Measurements from ENCODE around the gene ST6GALNAC3. TPM values are rescaled to one million over a fixed set of nuclear protein-coding genes. Genes with fewer than 3 reads are reported as not detected.

Gene ST6GALNAC3
- total RNA-seq, 1 experiment from 2014 or later: 2.2 TPM

GRCh38 chr1:76542359-76542758 lies 467.8 kb downstream of the ST6GALNAC3 start:
- ChIA-PET POLR2A (no interaction called here), CTCF (interaction anchor here (0.6 kb wide), 1 partner anchor 72 kb away, joined by 3 read pairs; no protein-coding TSS in a partner anchor), RAD21 (ENCODE audit: low non-redundant PET in 1 of 2, low total read pairs in 2 of 2, uncharacterized antibody in 2 of 2, unreplicated experiment in 2 of 2) (no interaction called here)
- Histone ChIP-seq H4K20me1 (ENCODE audit: insufficient read depth) (no peaks in the 10 kb centered on the region), H3K9ac (ENCODE audit: low read length) (no peak overlapping the region), H3K9me3 (ENCODE audit: control insufficient read depth in 1 of 2, insufficient read depth in 1 of 2, low read depth in 1 of 2, low read length in 2 of 2) (no peaks in the 10 kb centered on the region), H3K4me1 (ENCODE audit: control insufficient read depth in 1 of 2, insufficient read depth in 2 of 2, low read length in 2 of 2) (no peaks in the 10 kb centered on the region), H3K36me3 (ENCODE audit: control insufficient read depth in 1 of 2, insufficient read depth in 2 of 2, low read length in 2 of 2) (no peaks in the 10 kb centered on the region), H3K79me2 (ENCODE audit: insufficient read depth, low read length) (no peaks in the 10 kb centered on the region), H3K4me3 (replicated peaks in 1 of 2; ENCODE audit: low read depth in 1 of 2, low read length in 2 of 2) (no peak overlapping the region), H3K4me2 (ENCODE audit: low read length) (no peak overlapping the region), H3K9me2 (ENCODE audit: insufficient read depth) (no peaks in the 10 kb centered on the region), H3K27me3 (ENCODE audit: insufficient read depth, low read length) (no peaks in the 10 kb centered on the region), H3K27ac (ENCODE audit: low read depth, low read length) (no peak overlapping the region), H2AFZ (ENCODE audit: low read depth, low read length, poor library complexity, severe bottlenecking) (no peak overlapping the region)
- DNase-seq (ENCODE audit: low read depth, low spot score) (no peak), ATAC-seq (no peak)
- TF ChIP-seq, protein P1, sequence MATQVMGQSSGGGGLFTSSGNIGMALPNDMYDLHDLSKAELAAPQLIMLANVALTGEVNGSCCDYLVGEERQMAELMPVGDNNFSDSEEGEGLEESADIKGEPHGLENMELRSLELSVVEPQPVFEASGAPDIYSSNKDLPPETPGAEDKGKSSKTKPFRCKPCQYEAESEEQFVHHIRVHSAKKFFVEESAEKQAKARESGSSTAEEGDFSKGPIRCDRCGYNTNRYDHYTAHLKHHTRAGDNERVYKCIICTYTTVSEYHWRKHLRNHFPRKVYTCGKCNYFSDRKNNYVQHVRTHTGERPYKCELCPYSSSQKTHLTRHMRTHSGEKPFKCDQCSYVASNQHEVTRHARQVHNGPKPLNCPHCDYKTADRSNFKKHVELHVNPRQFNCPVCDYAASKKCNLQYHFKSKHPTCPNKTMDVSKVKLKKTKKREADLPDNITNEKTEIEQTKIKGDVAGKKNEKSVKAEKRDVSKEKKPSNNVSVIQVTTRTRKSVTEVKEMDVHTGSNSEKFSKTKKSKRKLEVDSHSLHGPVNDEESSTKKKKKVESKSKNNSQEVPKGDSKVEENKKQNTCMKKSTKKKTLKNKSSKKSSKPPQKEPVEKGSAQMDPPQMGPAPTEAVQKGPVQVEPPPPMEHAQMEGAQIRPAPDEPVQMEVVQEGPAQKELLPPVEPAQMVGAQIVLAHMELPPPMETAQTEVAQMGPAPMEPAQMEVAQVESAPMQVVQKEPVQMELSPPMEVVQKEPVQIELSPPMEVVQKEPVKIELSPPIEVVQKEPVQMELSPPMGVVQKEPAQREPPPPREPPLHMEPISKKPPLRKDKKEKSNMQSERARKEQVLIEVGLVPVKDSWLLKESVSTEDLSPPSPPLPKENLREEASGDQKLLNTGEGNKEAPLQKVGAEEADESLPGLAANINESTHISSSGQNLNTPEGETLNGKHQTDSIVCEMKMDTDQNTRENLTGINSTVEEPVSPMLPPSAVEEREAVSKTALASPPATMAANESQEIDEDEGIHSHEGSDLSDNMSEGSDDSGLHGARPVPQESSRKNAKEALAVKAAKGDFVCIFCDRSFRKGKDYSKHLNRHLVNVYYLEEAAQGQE (IDR thresholded peaks at IDR 0.05; ENCODE audit: low read depth): no peak
- TF ChIP-seq SIN3A (IDR thresholded peaks at IDR 0.05; ENCODE audit: low read depth) (no peak), JUND (IDR thresholded peaks at IDR 0.05) (no peak), YY1 (IDR thresholded peaks at IDR 0.05; ENCODE audit: extremely low read depth, insufficient replicate concordance, low read depth, low read length) (no peak)
- intact Hi-C loops (cut with micrococcal nuclease): no loop called here
- BruUV-seq (replicated peaks): no TSS peak

DNA sequence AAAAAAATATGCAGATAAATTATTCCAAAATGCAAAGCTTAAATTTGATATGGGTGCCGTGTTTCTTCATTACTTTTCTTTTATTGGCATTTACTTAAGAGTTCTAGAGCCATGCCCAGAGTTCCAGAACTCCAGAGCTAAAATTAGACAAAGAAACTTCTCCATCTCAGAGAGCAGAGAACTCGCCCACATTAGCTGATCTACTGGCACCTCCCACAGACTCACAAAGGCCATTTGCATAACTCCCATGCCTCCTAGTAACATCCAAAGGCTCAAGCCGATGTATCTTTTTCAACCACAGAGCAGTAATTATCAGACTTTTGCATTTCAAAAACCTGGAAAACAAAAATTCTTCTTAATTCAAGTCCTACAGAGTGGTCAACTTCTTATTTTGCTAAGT lies 468.9 kb downstream of the ST6GALNAC3 start:
- no peak overlapping the region for H3K4me2 ChIP-seq (ENCODE audit: low read length)
- BruUV-seq (replicated peaks): no TSS peak
- POLR2A ChIA-PET: no interaction called here
- H3K4me3 ChIP-seq (replicated peaks in 1 of 2; ENCODE audit: low read depth in 1 of 2, low read length in 2 of 2): no peak overlapping the region
- no peaks in the 10 kb centered on the region for H3K9me3 ChIP-seq (ENCODE audit: control insufficient read depth in 1 of 2, insufficient read depth in 1 of 2, low read depth in 1 of 2, low read length in 2 of 2)
- no peak for TF ChIP-seq TCF7L2 (IDR thresholded peaks at IDR 0.05; ENCODE audit: borderline replicate concordance, extremely low read depth, insufficient read depth, insufficient read length)
- no peak for TF ChIP-seq POLR2AphosphoS5 (IDR thresholded peaks at IDR 0.05; ENCODE audit: low read depth, low read length)
- TF ChIP-seq JUND (IDR thresholded peaks at IDR 0.05): no peak
- no peak for TF ChIP-seq RAD21 (IDR thresholded peaks at IDR 0.05; ENCODE audit: low read depth)
- TF ChIP-seq, protein P2, sequence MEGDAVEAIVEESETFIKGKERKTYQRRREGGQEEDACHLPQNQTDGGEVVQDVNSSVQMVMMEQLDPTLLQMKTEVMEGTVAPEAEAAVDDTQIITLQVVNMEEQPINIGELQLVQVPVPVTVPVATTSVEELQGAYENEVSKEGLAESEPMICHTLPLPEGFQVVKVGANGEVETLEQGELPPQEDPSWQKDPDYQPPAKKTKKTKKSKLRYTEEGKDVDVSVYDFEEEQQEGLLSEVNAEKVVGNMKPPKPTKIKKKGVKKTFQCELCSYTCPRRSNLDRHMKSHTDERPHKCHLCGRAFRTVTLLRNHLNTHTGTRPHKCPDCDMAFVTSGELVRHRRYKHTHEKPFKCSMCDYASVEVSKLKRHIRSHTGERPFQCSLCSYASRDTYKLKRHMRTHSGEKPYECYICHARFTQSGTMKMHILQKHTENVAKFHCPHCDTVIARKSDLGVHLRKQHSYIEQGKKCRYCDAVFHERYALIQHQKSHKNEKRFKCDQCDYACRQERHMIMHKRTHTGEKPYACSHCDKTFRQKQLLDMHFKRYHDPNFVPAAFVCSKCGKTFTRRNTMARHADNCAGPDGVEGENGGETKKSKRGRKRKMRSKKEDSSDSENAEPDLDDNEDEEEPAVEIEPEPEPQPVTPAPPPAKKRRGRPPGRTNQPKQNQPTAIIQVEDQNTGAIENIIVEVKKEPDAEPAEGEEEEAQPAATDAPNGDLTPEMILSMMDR (IDR thresholded peaks at IDR 0.05 in 2 of 3, conservative IDR thresholded peaks at IDR 0.05 in 1 of 3; ENCODE audit: borderline replicate concordance in 1 of 3, insufficient read depth in 1 of 3, low read depth in 2 of 3, low read length in 2 of 3): no peak
- no peak for TF ChIP-seq POLR2A (IDR thresholded peaks at IDR 0.05; ENCODE audit: borderline replicate concordance, extremely low read depth, insufficient read depth, insufficient read length)
- no peak for TF ChIP-seq CEBPB (IDR thresholded peaks at IDR 0.05; ENCODE audit: low read depth)
- no peak for TF ChIP-seq ELF1 (IDR thresholded peaks at IDR 0.05; ENCODE audit: borderline replicate concordance, low read depth)
- TF ChIP-seq MAX (IDR thresholded peaks at IDR 0.05): no peak
- TF ChIP-seq SRF (IDR thresholded peaks at IDR 0.05; ENCODE audit: low read depth): no peak
- no peaks in the 10 kb centered on the region for H3K36me3 ChIP-seq (ENCODE audit: control insufficient read depth in 1 of 2, insufficient read depth in 2 of 2, low read length in 2 of 2)
- CTCF ChIA-PET: no interaction called here
- intact Hi-C loops (cut with micrococcal nuclease): no loop called here
- RAD21 ChIA-PET (ENCODE audit: low non-redundant PET in 1 of 2, low total read pairs in 2 of 2, uncharacterized antibody in 2 of 2, unreplicated experiment in 2 of 2): no interaction called here
- no peaks in the 10 kb centered on the region for H3K79me2 ChIP-seq (ENCODE audit: insufficient read depth, low read length)
- H3K9me2 ChIP-seq (ENCODE audit: insufficient read depth): no peaks in the 10 kb centered on the region
- H3K4me1 ChIP-seq (ENCODE audit: control insufficient read depth in 1 of 2, insufficient read depth in 2 of 2, low read length in 2 of 2): no peaks in the 10 kb centered on the region
- no peak overlapping the region for H2AFZ ChIP-seq (ENCODE audit: low read depth, low read length, poor library complexity, severe bottlenecking)
- DNase-seq (ENCODE audit: low read depth, low spot score) (no peak), ATAC-seq (no peak)
- H3K27me3 ChIP-seq (ENCODE audit: insufficient read depth, low read length): no peaks in the 10 kb centered on the region
- H4K20me1 ChIP-seq (ENCODE audit: insufficient read depth): no peaks in the 10 kb centered on the region
- H3K27ac ChIP-seq (ENCODE audit: low read depth, low read length): no peak overlapping the region
- no peak overlapping the region for H3K9ac ChIP-seq (ENCODE audit: low read length)

Measured in HCT116 (cell line).